Ammon's horn (tissue), 1 donor: Measurements from ENCODE around the gene RAB3B.

ENCODE experiments used
- DNase-seq: peaks from one replicate; pipeline ENCODE4 v3.0.0-alpha.2; 2016; ENCODE audit warnings: low spot score

The RAB3B gene

GRCh38 chr1:51956528-51957509, 33.7 kb downstream of the RAB3B start:
- no peak for DNase-seq

GRCh38 chr1:51955797-51956527, 34.5 kb downstream of the RAB3B start:
- peak; percentile 4 for DNase-seq

- no peak for DNase-seq
Measured at GRCh38 chr1:51954783-51955182, 35.7 kb downstream of the RAB3B start.

GRCh38 chr1:51953079-51953478, 37.4 kb downstream of the RAB3B start:
- no peak for DNase-seq

- no peak for DNase-seq
Measured at GRCh38 chr1:51952638-51953037, 37.9 kb downstream of the RAB3B start.

- DNase-seq = no peak
Measured at GRCh38 chr1:51950701-51951100, 39.8 kb downstream of the RAB3B start.

- DNase-seq = no peak
Measured at GRCh38 chr1:51949014-51949702, 41.3 kb downstream of the RAB3B start.

- no peak for DNase-seq
Measured at GRCh38 chr1:51948491-51948915, 42.0 kb downstream of the RAB3B start.

- DNase-seq = peak; percentile 8
Measured at GRCh38 chr1:51946300-51946699, 44.2 kb downstream of the RAB3B start.

GRCh38 chr1:51945591-51945990, 44.9 kb downstream of the RAB3B start:
- DNase-seq = no peak

- no peak for DNase-seq
Measured at GRCh38 chr1:51942281-51942680, 48.2 kb downstream of the RAB3B start.

GRCh38 chr1:51941528-51941927, 49.0 kb downstream of the RAB3B start:
- DNase-seq = no peak

- no peak for DNase-seq
Measured at GRCh38 chr1:51937112-51937511, 53.4 kb downstream of the RAB3B start.

- no peak for DNase-seq
Measured at GRCh38 chr1:51936531-51936930, 54.0 kb downstream of the RAB3B start.

GRCh38 chr1:51933344-51933743, 57.2 kb downstream of the RAB3B start:
- DNase-seq = no peak

GRCh38 chr1:51930329-51930728, 60.2 kb downstream of the RAB3B start:
- no peak for DNase-seq

GRCh38 chr1:51928896-51929295, 61.6 kb downstream of the RAB3B start:
- no peak for DNase-seq

- DNase-seq = no peak
Measured at GRCh38 chr1:51927029-51927428, 63.5 kb downstream of the RAB3B start.

- no peak for DNase-seq
Measured at GRCh38 chr1:51926171-51926812, 64.2 kb downstream of the RAB3B start.

- DNase-seq = no peak
Measured at GRCh38 chr1:51924455-51924854, 66.0 kb downstream of the RAB3B start.

GRCh38 chr1:51922040-51922439, 68.5 kb downstream of the RAB3B start:
- no peak for DNase-seq

- DNase-seq = no peak
Measured at GRCh38 chr1:51920130-51920529, 70.4 kb downstream of the RAB3B start.
